ENCODE data around the gene NT5DC4.

- no peak for TF ChIP-seq SIN3A (IDR thresholded peaks at IDR 0.05; ENCODE audit: borderline replicate concordance, insufficient read depth, low read length)
- no peak for TF ChIP-seq REST (IDR thresholded peaks at IDR 0.05; ENCODE audit: insufficient read depth in 1 of 2, low read depth in 2 of 2, low read length in 2 of 2)
- no peak for TF ChIP-seq POLR2AphosphoS5 (IDR thresholded peaks at IDR 0.05; ENCODE audit: low read depth, low read length)
- no peak for TF ChIP-seq FOXP2 (optimal IDR thresholded peaks at IDR 0.05; ENCODE audit: borderline replicate concordance, extremely low read depth, extremely low read length, insufficient read depth)
- TF ChIP-seq TAF1 (IDR thresholded peaks at IDR 0.05; ENCODE audit: borderline replicate concordance, insufficient read depth, low read length): no peak
These were observed 37.9 kb downstream of the NT5DC4 start for GRCh38 chr2:112758711-112759110.

Data from PFSK-1 (cell line).